Measurements from ENCODE around the gene SLC7A6.

SLC7A6 gene

GRCh38 chr16:68273459-68273858 lies 9.1 kb downstream of the SLC7A6 start:
- no peak for TF ChIP-seq CTCF (IDR thresholded peaks at IDR 0.05; ENCODE audit: low read depth, low read length, missing control alignments)
- no peak for DNase-seq (ENCODE audit: extremely low read depth, low read depth)
- no peak overlapping the region for H3K4me3 ChIP-seq (replicated peaks; ENCODE audit: low read depth, low read length)

GRCh38 chr16:68273896-68274295 lies 9.6 kb downstream of the SLC7A6 start:
- H3K4me3 ChIP-seq (replicated peaks; ENCODE audit: low read depth, low read length), result no peak overlapping the region
- DNase-seq (ENCODE audit: extremely low read depth, low read depth), result no peak
- TF ChIP-seq CTCF (IDR thresholded peaks at IDR 0.05; ENCODE audit: low read depth, low read length, missing control alignments), result no peak

- no peak for DNase-seq (ENCODE audit: extremely low read depth, low read depth)
- H3K4me3 ChIP-seq (replicated peaks; ENCODE audit: low read depth, low read length), result no peak overlapping the region
- TF ChIP-seq CTCF (IDR thresholded peaks at IDR 0.05; ENCODE audit: low read depth, low read length, missing control alignments), result no peak
These were observed 10.1 kb downstream of the SLC7A6 start for GRCh38 chr16:68274441-68274840.

GRCh38 chr16:68275611-68276191 lies 11.4 kb downstream of the SLC7A6 start:
- no peak for DNase-seq (ENCODE audit: extremely low read depth, low read depth)
- TF ChIP-seq CTCF (IDR thresholded peaks at IDR 0.05; ENCODE audit: low read depth, low read length, missing control alignments), result no peak
- no peak overlapping the region for H3K4me3 ChIP-seq (replicated peaks; ENCODE audit: low read depth, low read length)

- no peak overlapping the region for H3K4me3 ChIP-seq (replicated peaks; ENCODE audit: low read depth, low read length)
- no peak for DNase-seq (ENCODE audit: extremely low read depth, low read depth)
- TF ChIP-seq CTCF (IDR thresholded peaks at IDR 0.05; ENCODE audit: low read depth, low read length, missing control alignments), result no peak
These were observed 11.9 kb downstream of the SLC7A6 start for GRCh38 chr16:68276223-68276622.

- TF ChIP-seq CTCF (IDR thresholded peaks at IDR 0.05; ENCODE audit: low read depth, low read length, missing control alignments), result no peak
- H3K4me3 ChIP-seq (replicated peaks; ENCODE audit: low read depth, low read length), result no peak overlapping the region
- no peak for DNase-seq (ENCODE audit: extremely low read depth, low read depth)
These were observed 15.6 kb downstream of the SLC7A6 start for GRCh38 chr16:68279726-68280558.
